Measurements from ENCODE around the gene SLC7A6OS.

The SLC7A6OS gene

GRCh38 chr16:68310774-68311511 lies at the start of gene SLC7A6OS, which contains the start of gene PRMT7:
Gene SLC7A6OS (minus strand): TSS chr16:68310946. CDS start chr16:68310926, 20 bp downstream.
Gene PRMT7 (plus strand): TSS chr16:68311019. CDS start chr16:68315980, 4,961 bp downstream.
- DNase-seq (ENCODE audit: low spot score), result peak; percentile 94
- TF ChIP-seq CTCF (IDR thresholded peaks at IDR 0.05; ENCODE audit: extremely low read depth, missing control alignments), result no peak

GRCh38 chr16:68359398-68360191 lies 48.8 kb upstream of the SLC7A6OS start:
- no peak for DNase-seq (ENCODE audit: low spot score)
- no peak for TF ChIP-seq CTCF (IDR thresholded peaks at IDR 0.05; ENCODE audit: extremely low read depth, missing control alignments)

- no peak for TF ChIP-seq CTCF (IDR thresholded peaks at IDR 0.05; ENCODE audit: extremely low read depth, missing control alignments)
- DNase-seq (ENCODE audit: low spot score), result no peak
These were observed 48.2 kb upstream of the SLC7A6OS start for GRCh38 chr16:68358951-68359350.

GRCh38 chr16:68357923-68358322 lies 47.2 kb upstream of the SLC7A6OS start:
- no peak for TF ChIP-seq CTCF (IDR thresholded peaks at IDR 0.05; ENCODE audit: extremely low read depth, missing control alignments)
- DNase-seq (ENCODE audit: low spot score), result no peak

- no peak for DNase-seq (ENCODE audit: low spot score)
- TF ChIP-seq CTCF (IDR thresholded peaks at IDR 0.05; ENCODE audit: extremely low read depth, missing control alignments), result no peak
These were observed 46.8 kb upstream of the SLC7A6OS start for GRCh38 chr16:68357521-68357922.

- DNase-seq (ENCODE audit: low spot score), result no peak
- TF ChIP-seq CTCF (IDR thresholded peaks at IDR 0.05; ENCODE audit: extremely low read depth, missing control alignments), result no peak
These were observed 46.2 kb upstream of the SLC7A6OS start for GRCh38 chr16:68356919-68357286.

Data from GM20000 (cell line).